HepG2 (cell line): ENCODE results near the gene EPHA2. TPM values are rescaled to one million over a fixed set of nuclear protein-coding genes. Genes with fewer than 3 reads are reported as not detected.

Experiments
- KDM5A ChIP-seq: fragments of 200-600 bp; sonication (generic); IDR thresholded peaks from 2 replicates; pipeline ENCODE4 v1.7.0; 2018; ENCODE audit warnings: antibody characterized with exemption, mild to moderate bottlenecking, low read length, borderline replicate concordance
- NFAT5 ChIP-seq: sonication (generic); formaldehyde crosslinking; IDR thresholded peaks from 2 replicates; pipeline ENCODE4 v1.4.0; 2020; ENCODE audit warnings: missing genetic modification reagents
- RFXANK ChIP-seq: IDR thresholded peaks from 2 replicates; pipeline ENCODE4 v1.6.1; 2016
- ZNF337 ChIP-seq: sonication (generic); formaldehyde crosslinking; IDR thresholded peaks from 2 replicates; pipeline ENCODE4 v1.5.1; 2020; ENCODE audit warnings: missing genetic modification reagents, low read depth, mild to moderate bottlenecking, borderline replicate concordance
- ZNF367 ChIP-seq: sonication (generic); formaldehyde crosslinking; IDR thresholded peaks from 2 replicates; pipeline ENCODE4 v1.4.0; 2020; ENCODE audit warnings: missing genetic modification reagents, borderline replicate concordance
- ZNF451 ChIP-seq: sonication (generic); formaldehyde crosslinking; IDR thresholded peaks from 2 replicates; pipeline ENCODE4 v1.5.0; 2020; ENCODE audit warnings: mild to moderate bottlenecking, missing genetic modification reagents
- ZNF703 ChIP-seq: sonication (generic); formaldehyde crosslinking; IDR thresholded peaks from 2 replicates; pipeline ENCODE4 v1.5.1; 2020; ENCODE audit warnings: missing genetic modification reagents, mild to moderate bottlenecking, moderate library complexity, borderline replicate concordance
- polyA plus RNA-seq, 8 experiments: library from polyadenylated mRNA; depleted of rRNA in 3 of 8; stranded (reverse) in 7 of 8; unstranded in 1 of 8; fragments of >200 nt; fragmentation: Illumina TruSeq in 4 of 8; extraction: Trizol in 4 of 8; gene quantifications; 2 replicates each; pipeline versions ENCODE4 v1.2.1 to v1.2.3, GENCODE V29; 2011 to 2016; ENCODE audit warnings: low read depth in 4 of 8, missing spikeins in 1 of 8, mixed read lengths in 1 of 8; ENCODE audit not compliant: insufficient read depth in 1 of 8
- total RNA-seq, 5 experiments: library from RNA; depleted of rRNA; stranded (reverse); fragments of >200 nt; fragmentation: Illumina TruSeq; extraction: Trizol; gene quantifications; 2 replicates each; pipeline ENCODE4 v1.2.3, GENCODE V29; 2016; ENCODE audit warnings: low read depth in 1 of 5

The EPHA2 gene
- total and polyA plus RNA-seq, 2 of the 13 experiments (the other 11 are each of a cell fraction or from before 2014, with no cell fraction given) = 33.6 to 53.6 TPM

DNA sequence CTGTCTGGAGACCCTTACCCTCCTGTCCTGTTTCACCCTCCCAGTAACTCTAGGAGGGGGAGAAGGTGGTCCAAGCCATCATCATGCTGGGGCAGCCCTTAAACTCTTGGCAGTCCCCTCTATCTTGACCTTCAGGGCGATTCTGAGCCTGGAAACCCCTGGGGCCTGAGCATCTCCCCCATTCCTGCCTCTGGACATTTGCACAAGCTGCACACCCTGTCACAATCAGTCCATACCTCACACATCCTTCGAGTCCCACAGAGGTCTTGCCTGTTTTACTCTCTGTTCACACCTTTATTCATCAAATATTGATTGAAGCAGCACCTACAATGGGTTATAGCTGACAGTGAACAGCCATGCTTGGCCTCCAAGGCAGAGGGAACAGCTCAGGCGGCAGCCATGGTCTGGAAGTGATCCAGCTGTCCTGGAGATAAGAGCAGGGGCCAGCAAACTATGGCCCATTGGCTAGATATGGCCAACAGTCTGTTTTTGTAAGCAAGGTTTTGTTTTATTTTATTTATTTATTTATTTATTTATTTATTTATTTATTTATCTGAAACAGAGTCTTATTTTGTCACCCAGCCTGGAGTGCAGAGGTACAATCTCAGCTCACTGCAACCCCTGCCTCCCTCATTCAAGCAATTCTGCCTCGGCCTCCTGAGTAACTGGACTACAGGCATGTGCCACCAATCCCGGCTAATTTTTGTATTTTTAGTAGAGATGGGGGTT lies 75.3 kb downstream of the EPHA2 start (continued):
- TF ChIP-seq NFAT5 = no peak
- no peak for TF ChIP-seq ZNF337 (CRISPR knock-in tag)
- TF ChIP-seq KDM5A = no peak
- TF ChIP-seq ZNF367 (CRISPR knock-in tag) = no peak
- TF ChIP-seq ZNF451 (CRISPR knock-in tag) = no peak
- no peak for TF ChIP-seq ZNF703 (CRISPR knock-in tag)
- TF ChIP-seq RFXANK = no peak
- TF ChIP-seq, all 625 proteins: peak for 0
